ENCODE results near the gene FLT3.

Gene FLT3

DNA sequence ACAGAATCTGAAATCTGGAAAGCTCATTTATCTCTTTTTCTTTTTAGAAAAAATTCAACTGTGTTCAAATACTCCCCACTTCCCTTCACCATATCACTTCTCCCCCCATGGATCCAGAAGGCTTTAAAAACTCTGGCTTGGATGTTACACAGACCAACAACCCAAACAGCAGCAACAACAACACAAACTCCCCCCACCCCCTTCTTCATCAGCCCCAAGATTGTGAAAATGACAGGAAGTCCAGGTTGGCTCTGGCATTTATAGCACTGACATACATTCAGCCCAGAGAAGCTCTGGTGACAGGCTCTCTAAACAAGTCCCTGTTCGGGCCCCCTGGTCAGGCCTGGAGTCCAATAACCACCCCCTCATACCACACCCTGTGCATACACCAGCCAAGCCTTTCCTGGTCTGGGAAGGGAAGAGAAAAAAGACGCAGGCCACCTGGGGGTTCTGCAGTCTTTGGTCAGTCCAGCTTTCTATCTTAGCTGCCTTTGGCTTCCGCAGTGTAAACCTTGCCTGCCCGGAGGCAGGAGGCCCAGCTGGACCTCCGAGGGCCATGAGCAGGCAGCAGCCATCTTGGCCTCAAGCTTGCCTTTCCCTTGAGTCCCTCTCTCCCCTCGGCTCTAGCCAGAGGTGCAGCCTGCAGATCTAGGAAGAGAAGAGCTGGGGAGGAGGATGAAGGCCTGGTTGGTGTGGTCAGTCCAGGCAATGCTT, 138.1 kb downstream of the FLT3 start:
- in situ Hi-C loops (cut with HindIII; ENCODE audit: low pct_unique_long_range_greater_than_20kb, low sequenced_read_pairs) = no loop called here
- DNase-seq (ENCODE audit: low read depth in 1 of 2, low spot score in 1 of 2) = no peak
- no peak for TF ChIP-seq JUND (IDR thresholded peaks at IDR 0.05; ENCODE audit: low read depth)

DNA sequence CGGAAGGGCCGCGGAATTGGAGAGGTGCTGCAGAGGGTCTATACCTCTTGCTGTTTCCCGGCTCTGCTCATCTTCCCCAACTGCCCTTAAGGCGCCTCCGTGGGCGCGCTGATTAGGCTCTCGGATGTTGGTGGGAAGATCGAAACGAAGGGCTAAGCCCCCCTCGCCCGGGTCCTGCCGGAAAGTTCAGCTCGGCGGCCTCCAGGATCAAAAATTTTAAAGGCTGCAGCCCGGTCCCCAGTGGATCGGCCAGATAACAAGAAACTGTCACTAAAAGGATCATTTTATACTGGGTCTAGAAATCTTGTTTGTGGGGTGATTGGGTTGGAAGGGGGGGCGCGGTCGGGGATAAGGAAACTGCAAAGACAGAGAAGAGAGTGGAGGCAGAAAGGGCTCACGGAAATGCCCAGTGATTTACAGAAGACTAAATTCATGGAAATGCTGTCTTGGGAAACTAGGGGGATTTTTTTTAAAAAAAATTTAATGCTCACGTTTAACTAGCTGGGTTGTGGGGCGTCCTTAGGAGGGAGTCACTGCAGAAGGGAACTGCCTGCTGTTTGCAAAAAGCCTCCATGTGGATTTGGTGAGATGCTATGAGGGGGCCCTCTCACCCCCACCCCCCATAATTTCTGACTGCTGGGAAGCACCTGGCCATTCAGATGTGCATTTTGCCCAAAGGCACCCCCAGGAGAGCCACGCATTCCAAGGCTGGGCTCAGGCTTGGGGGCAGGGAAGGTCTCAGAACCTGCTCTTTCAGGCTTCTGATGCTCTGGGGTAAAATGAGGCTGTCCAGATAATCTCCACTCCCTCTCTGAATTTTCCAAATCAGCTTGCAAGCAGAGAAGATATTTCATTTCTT, 138.9 kb downstream of the FLT3 start:
- no peak for TF ChIP-seq JUND (IDR thresholded peaks at IDR 0.05; ENCODE audit: low read depth)
- in situ Hi-C loops (cut with HindIII; ENCODE audit: low pct_unique_long_range_greater_than_20kb, low sequenced_read_pairs) = no loop called here

DNA sequence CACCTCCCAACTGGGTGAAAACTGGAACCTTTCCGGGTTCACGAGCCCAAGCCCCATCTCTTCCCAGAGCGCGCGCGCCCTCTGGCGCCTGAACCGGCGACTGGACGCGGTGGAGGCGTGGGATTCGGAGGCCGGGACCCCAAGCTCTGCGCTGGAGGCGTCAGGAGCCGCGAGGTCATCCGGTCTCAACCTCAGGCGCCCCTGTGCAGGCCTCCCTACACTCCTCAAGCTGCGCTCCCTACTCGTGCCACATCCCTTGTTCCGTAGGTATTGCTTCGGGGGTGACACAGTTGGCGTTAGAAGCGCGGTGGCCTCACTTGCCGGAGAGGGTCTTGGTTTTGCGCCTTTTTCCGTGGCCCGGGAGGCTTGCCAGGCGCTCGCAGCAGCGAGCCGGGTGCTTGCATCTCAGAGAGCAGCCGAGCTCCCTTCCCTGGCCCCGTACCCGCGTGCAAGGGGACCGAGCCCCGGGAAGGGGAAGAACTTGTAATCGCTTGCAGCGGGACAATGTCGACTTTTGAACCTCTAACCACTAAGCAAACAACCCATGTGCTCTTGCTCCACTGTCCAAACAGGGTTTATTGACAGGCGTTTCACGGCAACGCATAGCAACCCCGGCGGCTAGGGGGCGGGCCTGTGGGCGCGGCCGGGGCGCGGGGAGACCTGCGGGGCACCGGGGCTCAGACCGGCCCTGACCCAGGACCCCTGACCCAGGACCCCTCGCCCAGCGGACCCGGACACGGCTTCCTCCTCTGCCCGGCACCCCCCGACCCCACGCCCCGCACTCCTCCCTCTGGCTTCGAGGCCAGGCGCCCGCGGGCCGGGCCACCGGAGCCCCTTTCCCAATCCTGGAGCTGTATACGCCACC, 139.8 kb downstream of the FLT3 start:
- no peak for TF ChIP-seq JUND (IDR thresholded peaks at IDR 0.05; ENCODE audit: low read depth)
- DNase-seq (ENCODE audit: low read depth in 1 of 2, low spot score in 1 of 2) = peak; percentile 72 to 83
- in situ Hi-C loops (cut with HindIII; ENCODE audit: low pct_unique_long_range_greater_than_20kb, low sequenced_read_pairs) = no loop called here

More for the DNA sequence above, 138.9 kb downstream of the FLT3 start:
- no peak for DNase-seq (ENCODE audit: low read depth in 1 of 2, low spot score in 1 of 2)

DNA sequence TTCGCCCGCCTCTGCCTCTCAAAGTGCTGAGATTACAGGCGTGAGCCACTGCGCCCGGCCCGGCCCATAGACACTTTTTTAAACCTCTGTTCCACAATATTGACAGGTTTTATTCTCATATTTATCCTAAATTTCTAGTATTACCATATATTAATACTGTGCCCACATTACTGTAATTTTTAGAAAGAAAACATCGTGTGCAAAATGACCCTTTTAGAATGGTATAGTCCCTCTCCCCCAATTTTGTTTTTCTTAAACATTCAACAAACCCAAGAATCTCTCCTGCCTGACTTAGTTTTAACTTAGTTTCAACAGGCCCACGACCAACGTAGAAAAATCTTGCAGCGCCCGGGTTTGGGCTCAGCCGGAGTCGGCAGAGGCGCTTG, 140.4 kb downstream of the FLT3 start:
- no peak for DNase-seq (ENCODE audit: low read depth in 1 of 2, low spot score in 1 of 2)
- in situ Hi-C loops (cut with HindIII; ENCODE audit: low pct_unique_long_range_greater_than_20kb, low sequenced_read_pairs) = no loop called here
- no peak for TF ChIP-seq JUND (IDR thresholded peaks at IDR 0.05; ENCODE audit: low read depth)

DNA sequence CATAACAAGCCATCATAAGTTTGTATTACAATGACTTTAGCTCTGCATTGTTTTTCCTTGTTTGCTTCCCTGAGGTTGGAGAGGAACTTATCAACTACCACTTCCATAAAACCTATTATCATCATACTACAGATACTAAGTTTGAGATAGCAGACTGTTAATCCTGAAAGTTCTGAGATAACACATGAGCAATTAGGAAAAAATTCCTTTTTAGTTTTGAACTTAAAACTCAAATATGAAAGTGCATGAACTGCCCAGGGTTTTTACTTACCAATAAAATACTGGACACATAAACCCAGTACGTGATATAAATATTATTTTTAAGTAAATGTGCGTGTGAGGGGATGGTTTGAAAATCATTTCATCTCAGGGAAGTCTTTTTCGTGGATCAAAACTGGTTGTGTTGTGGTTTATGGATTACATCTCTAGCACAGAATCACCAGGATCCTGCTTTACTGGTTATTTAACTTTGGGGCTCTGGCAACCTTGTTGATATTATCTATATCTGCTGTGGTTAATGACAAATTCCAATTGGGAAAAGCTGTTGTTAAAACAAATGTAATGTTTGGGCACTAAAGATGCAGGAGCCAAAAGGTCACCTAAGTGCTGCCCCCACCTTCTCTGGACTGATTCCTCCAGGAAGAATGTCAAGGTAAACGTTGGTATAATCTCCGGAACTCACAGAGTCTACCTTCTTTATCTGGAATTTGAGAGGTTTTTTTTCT, 143.6 kb downstream of the FLT3 start:
- DNase-seq (ENCODE audit: low read depth in 1 of 2, low spot score in 1 of 2) = peak in 1 of 2 experiments; percentile 62
- in situ Hi-C loops (cut with HindIII; ENCODE audit: low pct_unique_long_range_greater_than_20kb, low sequenced_read_pairs) = no loop called here
- no peak for TF ChIP-seq JUND (IDR thresholded peaks at IDR 0.05; ENCODE audit: low read depth)

DNA sequence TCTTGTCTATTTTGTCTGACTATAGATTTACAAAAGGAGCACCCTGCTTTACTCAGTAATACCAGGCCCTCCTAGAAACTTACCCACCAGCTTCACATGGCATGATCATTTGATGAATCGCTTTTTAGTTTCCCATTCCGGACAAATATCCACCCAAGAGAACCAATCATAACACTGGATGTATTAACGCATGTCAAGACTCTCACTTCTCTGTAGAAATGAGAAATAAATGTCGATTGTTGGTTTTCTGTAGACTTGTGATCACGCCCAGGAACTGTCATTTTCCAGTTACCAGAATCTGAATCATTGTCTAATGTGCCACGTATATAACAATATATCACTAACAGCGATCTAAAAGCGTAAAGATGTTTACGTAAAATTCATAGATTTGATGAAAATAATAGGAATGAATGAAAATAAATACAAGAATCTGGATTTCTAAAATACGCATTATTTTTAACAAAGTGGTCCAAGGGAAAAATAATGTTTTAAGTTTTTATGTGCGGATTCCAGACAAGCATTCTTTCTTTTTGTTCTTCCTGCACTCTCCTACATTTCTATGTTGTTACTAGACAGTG, 145.3 kb downstream of the FLT3 start:
- DNase-seq (ENCODE audit: low read depth in 1 of 2, low spot score in 1 of 2) = no peak
- in situ Hi-C loops (cut with HindIII; ENCODE audit: low pct_unique_long_range_greater_than_20kb, low sequenced_read_pairs) = no loop called here
- TF ChIP-seq JUND (IDR thresholded peaks at IDR 0.05; ENCODE audit: low read depth) = no peak

DNA sequence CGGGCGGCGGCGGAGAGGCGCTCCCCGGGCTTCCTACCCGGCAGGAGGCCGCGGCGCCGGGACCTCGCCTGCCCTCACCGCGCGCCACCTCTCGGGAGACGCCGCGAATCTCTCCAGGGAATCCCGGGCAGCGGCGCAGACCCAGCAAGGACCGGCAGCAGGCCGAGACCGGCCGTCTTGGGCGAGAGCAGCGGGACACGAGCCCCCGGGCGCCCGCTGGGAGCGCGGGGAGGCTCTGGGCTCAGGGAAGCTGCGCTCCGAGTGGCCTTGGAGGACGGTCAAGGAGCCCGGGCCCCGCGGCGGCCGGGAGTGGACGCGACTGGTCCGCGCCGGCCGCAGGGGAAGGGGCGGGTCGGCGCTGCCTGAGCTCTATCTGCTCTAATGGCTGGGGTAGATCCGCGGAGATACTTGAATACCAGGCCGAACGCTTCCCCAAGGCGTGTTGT, 145.9 kb downstream of the FLT3 start:
- in situ Hi-C loops (cut with HindIII; ENCODE audit: low pct_unique_long_range_greater_than_20kb, low sequenced_read_pairs) = no loop called here
- TF ChIP-seq JUND (IDR thresholded peaks at IDR 0.05; ENCODE audit: low read depth) = no peak
- DNase-seq (ENCODE audit: low read depth in 1 of 2, low spot score in 1 of 2) = no peak

DNA sequence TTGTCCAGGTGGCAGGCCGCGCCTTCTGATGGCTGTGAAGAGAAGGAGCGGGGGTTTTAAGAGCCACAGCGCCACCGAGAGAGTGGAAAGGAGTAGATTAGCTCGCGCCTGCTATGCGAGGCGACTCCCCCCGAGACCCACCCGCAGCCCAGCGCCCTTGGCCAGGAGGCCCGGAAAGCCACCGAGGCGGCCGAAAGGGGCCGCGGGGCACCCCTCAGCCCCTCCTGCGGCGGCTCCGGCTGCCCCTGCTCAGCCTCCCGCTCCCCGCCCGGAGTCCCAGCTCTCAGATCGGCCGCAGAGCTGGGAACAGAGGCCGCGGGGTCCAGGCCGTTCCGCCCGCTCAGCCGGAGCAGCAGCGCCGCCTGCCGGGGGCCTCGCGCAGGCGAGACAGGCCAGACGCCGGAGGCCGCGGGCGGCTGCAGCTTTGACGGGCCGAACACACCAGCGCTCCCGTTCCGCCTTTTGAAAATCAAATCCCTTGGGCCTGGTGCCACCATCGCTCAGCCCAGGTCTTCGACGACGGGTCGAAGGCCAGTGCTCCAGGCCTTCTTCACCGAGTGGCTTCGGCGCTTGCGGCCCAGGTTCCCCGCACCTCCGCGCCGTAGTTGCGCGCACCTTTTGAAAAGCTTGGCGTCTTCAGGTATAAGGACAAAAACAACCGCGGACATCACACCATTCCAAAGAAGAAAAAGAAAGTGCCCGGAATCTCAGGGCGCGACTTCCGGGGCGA, 146.5 kb downstream of the FLT3 start:
- in situ Hi-C loops (cut with HindIII; ENCODE audit: low pct_unique_long_range_greater_than_20kb, low sequenced_read_pairs) = no loop called here
- peak in 1 of 2 experiments; percentile 53 for DNase-seq (ENCODE audit: low read depth in 1 of 2, low spot score in 1 of 2)
- TF ChIP-seq JUND (IDR thresholded peaks at IDR 0.05; ENCODE audit: low read depth) = no peak
